Measurements from ENCODE around the gene HLA-DOB. TPM values are rescaled to one million over a fixed set of nuclear protein-coding genes. Genes with fewer than 3 reads are reported as not detected.

HLA-DOB gene
- total RNA-seq, 1 donor from 2014 or later, result 4.2 TPM

GRCh38 chr6:32838114-32838958 is 21.5 kb upstream of the HLA-DOB start, which contains the start of gene TAP2:
Gene TAP2, minus strand, starts transcription at chr6:32838739. Its CDS starts 506 bp downstream, at chr6:32838233.
- intact Hi-C loops (cut with micrococcal nuclease), result loop anchor here (1.0 kb wide), 2 partner anchors 16 to 30 kb away; partner anchors contain the start of gene PSMB9
- Mint-ChIP-seq H3K9me3 (peaks cover 5% of the 10 kb centered on the region), H3K4me3 (peak within 1 kb of the TSS; percentile 83), H3K27ac (peak within 1 kb of the TSS; percentile 99), H3K36me3 (ENCODE audit: low read depth) (peaks cover 79% of the 10 kb centered on the region), H3K4me1 (peaks cover 75% of the 10 kb centered on the region), H3K27me3 (no peaks in the 10 kb centered on the region)
- peak; percentile 93 for DNase-seq

GRCh38 chr6:32837651-32838113 is 20.9 kb upstream of the HLA-DOB start:
- intact Hi-C loops (cut with micrococcal nuclease), result loop anchor here (1.0 kb wide), 2 partner anchors 17 to 31 kb away; partner anchors contain the start of gene PSMB9

GRCh38 chr6:32836873-32837272 is 20.1 kb upstream of the HLA-DOB start:
- peaks cover 5% of the 10 kb centered on the region for H3K9me3 Mint-ChIP-seq
- H3K27me3 Mint-ChIP-seq, result no peaks in the 10 kb centered on the region
- DNase-seq, result no peak
- H3K4me1 Mint-ChIP-seq, result peaks cover 74% of the 10 kb centered on the region
- peaks cover 80% of the 10 kb centered on the region for H3K36me3 Mint-ChIP-seq (ENCODE audit: low read depth)
- peak overlapping the region; percentile 83 for H3K4me3 Mint-ChIP-seq
- H3K27ac Mint-ChIP-seq, result peak overlapping the region; percentile 99
- intact Hi-C loops (cut with micrococcal nuclease), result no loop called here

More at GRCh38 chr6:32837651-32838113, 20.9 kb upstream of the HLA-DOB start:
- H3K36me3 Mint-ChIP-seq (ENCODE audit: low read depth), result peaks cover 80% of the 10 kb centered on the region
- peak overlapping the region; percentile 83 for H3K4me3 Mint-ChIP-seq
- peaks cover 5% of the 10 kb centered on the region for H3K9me3 Mint-ChIP-seq
- no peaks in the 10 kb centered on the region for H3K27me3 Mint-ChIP-seq
- peak overlapping the region; percentile 99 for H3K27ac Mint-ChIP-seq
- DNase-seq, result peak; percentile 61
- H3K4me1 Mint-ChIP-seq, result peaks cover 76% of the 10 kb centered on the region

- Mint-ChIP-seq H3K4me1 (peaks cover 70% of the 10 kb centered on the region), H3K27me3 (no peaks in the 10 kb centered on the region), H3K4me3 (peak overlapping the region; percentile 56), H3K36me3 (ENCODE audit: low read depth) (peaks cover 78% of the 10 kb centered on the region), H3K9me3 (peaks cover 5% of the 10 kb centered on the region), H3K27ac (no peak overlapping the region)
- intact Hi-C loops (cut with micrococcal nuclease), result no loop called here
- DNase-seq, result peak; percentile 56
Measured at GRCh38 chr6:32835167-32835893, 18.5 kb upstream of the HLA-DOB start.

GRCh38 chr6:32833664-32834063 is 16.9 kb upstream of the HLA-DOB start:
- peak overlapping the region; percentile 56 for H3K4me3 Mint-ChIP-seq
- intact Hi-C loops (cut with micrococcal nuclease), result no loop called here
- DNase-seq, result peak; percentile 49
- no peaks in the 10 kb centered on the region for H3K27me3 Mint-ChIP-seq
- H3K36me3 Mint-ChIP-seq (ENCODE audit: low read depth), result peaks cover 87% of the 10 kb centered on the region
- peaks cover 69% of the 10 kb centered on the region for H3K4me1 Mint-ChIP-seq
- H3K9me3 Mint-ChIP-seq, result peaks cover 5% of the 10 kb centered on the region
- H3K27ac Mint-ChIP-seq, result peak overlapping the region; percentile 49

- intact Hi-C loops (cut with micrococcal nuclease), result no loop called here
- peaks cover 95% of the 10 kb centered on the region for H3K36me3 Mint-ChIP-seq (ENCODE audit: low read depth)
- H3K27me3 Mint-ChIP-seq, result no peaks in the 10 kb centered on the region
- H3K4me1 Mint-ChIP-seq, result peaks cover 73% of the 10 kb centered on the region
- H3K27ac Mint-ChIP-seq, result no peak overlapping the region
- DNase-seq, result peak; percentile 53
- H3K4me3 Mint-ChIP-seq, result no peak overlapping the region
- peaks cover 5% of the 10 kb centered on the region for H3K9me3 Mint-ChIP-seq
Measured at GRCh38 chr6:32832535-32832934, 15.7 kb upstream of the HLA-DOB start.

GRCh38 chr6:32830936-32831335 is 14.1 kb upstream of the HLA-DOB start:
- DNase-seq, result peak; percentile 41
- peak overlapping the region; percentile 18 for H3K27ac Mint-ChIP-seq
- peaks cover 5% of the 10 kb centered on the region for H3K9me3 Mint-ChIP-seq
- H3K4me3 Mint-ChIP-seq, result no peak overlapping the region
- peaks cover 66% of the 10 kb centered on the region for H3K4me1 Mint-ChIP-seq
- intact Hi-C loops (cut with micrococcal nuclease), result no loop called here
- H3K36me3 Mint-ChIP-seq (ENCODE audit: low read depth), result peaks cover 86% of the 10 kb centered on the region
- no peaks in the 10 kb centered on the region for H3K27me3 Mint-ChIP-seq

GRCh38 chr6:32830017-32830416 is 13.2 kb upstream of the HLA-DOB start:
- no peak overlapping the region for H3K4me3 Mint-ChIP-seq
- H3K27ac Mint-ChIP-seq, result peak overlapping the region; percentile 22
- H3K36me3 Mint-ChIP-seq (ENCODE audit: low read depth), result peaks cover 77% of the 10 kb centered on the region
- H3K4me1 Mint-ChIP-seq, result peaks cover 57% of the 10 kb centered on the region
- intact Hi-C loops (cut with micrococcal nuclease), result no loop called here
- H3K9me3 Mint-ChIP-seq, result peaks cover 5% of the 10 kb centered on the region
- no peaks in the 10 kb centered on the region for H3K27me3 Mint-ChIP-seq
- DNase-seq, result peak; percentile 44

GRCh38 chr6:32829495-32829894 is 12.7 kb upstream of the HLA-DOB start:
- Mint-ChIP-seq H3K9me3 (peaks cover 5% of the 10 kb centered on the region), H3K4me3 (no peak overlapping the region), H3K36me3 (ENCODE audit: low read depth) (peaks cover 72% of the 10 kb centered on the region), H3K27ac (no peak overlapping the region), H3K4me1 (peaks cover 52% of the 10 kb centered on the region), H3K27me3 (no peaks in the 10 kb centered on the region)
- intact Hi-C loops (cut with micrococcal nuclease), result loop anchor here (5.0 kb wide), 1 partner anchor 38 kb away; no protein-coding TSS in a partner anchor
- DNase-seq, result peak; percentile 55

- H3K27me3 Mint-ChIP-seq, result no peaks in the 10 kb centered on the region
- peaks cover 31% of the 10 kb centered on the region for H3K4me1 Mint-ChIP-seq
- intact Hi-C loops (cut with micrococcal nuclease), result loop anchor here (5.0 kb wide), 1 partner anchor 40 kb away; no protein-coding TSS in a partner anchor
- peaks cover 49% of the 10 kb centered on the region for H3K36me3 Mint-ChIP-seq (ENCODE audit: low read depth)
- no peaks in the 10 kb centered on the region for H3K9me3 Mint-ChIP-seq
- DNase-seq, result peak; percentile 56
- H3K27ac Mint-ChIP-seq, result no peak overlapping the region
- H3K4me3 Mint-ChIP-seq, result no peak overlapping the region
Measured at GRCh38 chr6:32827025-32827424, 10.2 kb upstream of the HLA-DOB start.

GRCh38 chr6:32825966-32826365 is 9.2 kb upstream of the HLA-DOB start:
- DNase-seq, result peak; percentile 53
- Mint-ChIP-seq H3K27ac (no peak overlapping the region), H3K27me3 (no peaks in the 10 kb centered on the region), H3K36me3 (ENCODE audit: low read depth) (peaks cover 40% of the 10 kb centered on the region), H3K4me3 (no peak overlapping the region), H3K4me1 (peaks cover 26% of the 10 kb centered on the region), H3K9me3 (no peaks in the 10 kb centered on the region)
- intact Hi-C loops (cut with micrococcal nuclease), result loop anchor here (5.0 kb wide), 1 partner anchor 41 kb away; no protein-coding TSS in a partner anchor

- Mint-ChIP-seq H3K9me3 (no peaks in the 10 kb centered on the region), H3K36me3 (ENCODE audit: low read depth) (peaks cover 8% of the 10 kb centered on the region), H3K4me3 (no peak overlapping the region), H3K4me1 (peaks cover 10% of the 10 kb centered on the region), H3K27ac (no peak overlapping the region), H3K27me3 (no peaks in the 10 kb centered on the region)
- intact Hi-C loops (cut with micrococcal nuclease), result no loop called here
- DNase-seq, result peak; percentile 52
Measured at GRCh38 chr6:32819729-32820128, 2.9 kb upstream of the HLA-DOB start.

- Mint-ChIP-seq H3K4me3 (no peak overlapping the region), H3K4me1 (peaks cover 10% of the 10 kb centered on the region), H3K27ac (no peak overlapping the region), H3K36me3 (ENCODE audit: low read depth) (peaks cover 9% of the 10 kb centered on the region), H3K27me3 (no peaks in the 10 kb centered on the region), H3K9me3 (no peaks in the 10 kb centered on the region)
- intact Hi-C loops (cut with micrococcal nuclease), result no loop called here
- peak; percentile 7 for DNase-seq
Measured at GRCh38 chr6:32818867-32819266, 2.1 kb upstream of the HLA-DOB start.

Measured in activated CD4-positive, alpha-beta T cell treated with anti-CD3 and anti-CD28 coated beads, Interleukin-2, amount 10 ng/mL, durations not matched to agents 24 days and 14 days (primary cell).